ENCODE measurements around the gene MROH7. TPM values are rescaled to one million over a fixed set of nuclear protein-coding genes. Genes with fewer than 3 reads are reported as not detected.
A peak's percentile ranks its signal among the peaks of the same experiment; 100 is the strongest.

MROH7 gene
- total RNA-seq, 1 donor = 7.3 TPM

DNA sequence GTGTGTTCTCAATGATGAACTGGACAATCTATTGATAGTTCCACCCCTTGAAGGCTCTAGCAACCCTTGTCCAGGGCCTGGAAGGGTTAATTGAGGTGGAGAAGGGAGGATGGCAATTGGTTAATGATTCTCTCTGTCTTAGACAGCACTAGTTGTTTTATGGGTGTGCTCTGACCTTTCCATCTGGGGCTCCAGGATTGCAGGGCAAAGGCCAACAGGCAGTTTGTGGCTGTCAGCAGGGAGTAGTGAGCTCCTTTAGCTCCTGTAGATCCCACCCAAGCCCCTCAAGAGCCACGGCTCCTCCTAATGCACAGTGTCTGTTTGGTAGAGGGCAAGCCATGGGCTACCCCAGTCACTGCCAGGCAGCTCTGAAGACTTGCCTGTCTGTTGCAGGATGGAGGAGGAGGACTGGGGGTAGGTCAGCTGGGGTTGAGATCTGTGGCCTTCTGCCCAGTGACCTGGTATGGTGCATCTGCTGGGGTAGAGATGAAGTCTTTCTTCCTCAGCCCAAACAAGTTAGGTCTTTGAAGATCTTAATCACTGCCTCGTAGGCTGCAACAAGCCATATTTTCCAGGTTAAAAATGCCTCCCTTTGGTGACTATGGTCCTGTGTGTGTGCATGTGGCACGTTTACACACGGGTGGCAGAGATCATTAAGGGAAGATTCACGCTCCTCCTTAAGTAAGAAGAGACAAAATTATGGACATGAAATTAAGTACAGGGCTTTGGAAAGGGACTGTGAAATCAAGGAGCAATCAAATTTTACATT, 7.7 kb downstream of the MROH7 start:
- DNase-seq (ENCODE audit: low read depth in 2 of 3, low spot score in 2 of 3) = no peak

DNA sequence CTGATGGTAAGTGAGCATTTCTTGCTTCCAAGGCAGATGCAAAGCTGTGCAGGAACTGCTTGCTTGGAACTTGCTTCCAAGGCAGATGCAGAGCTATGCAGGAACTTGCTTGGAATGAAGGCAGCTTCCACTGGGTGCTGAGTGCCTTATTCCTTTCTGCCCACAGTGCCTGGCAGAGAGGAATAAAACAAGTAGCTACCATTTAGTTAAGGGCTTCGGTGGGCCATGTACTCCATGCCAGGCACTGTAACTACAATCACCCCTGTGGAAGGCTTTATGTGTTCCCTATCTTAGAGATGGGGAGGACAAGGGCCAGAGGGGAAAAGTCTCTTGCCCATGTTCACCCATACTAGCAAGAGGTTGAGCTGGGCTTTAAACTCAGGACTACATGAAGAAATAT, 8.3 kb downstream of the MROH7 start:
- no peak for DNase-seq (ENCODE audit: low read depth in 2 of 3, low spot score in 2 of 3)

DNA sequence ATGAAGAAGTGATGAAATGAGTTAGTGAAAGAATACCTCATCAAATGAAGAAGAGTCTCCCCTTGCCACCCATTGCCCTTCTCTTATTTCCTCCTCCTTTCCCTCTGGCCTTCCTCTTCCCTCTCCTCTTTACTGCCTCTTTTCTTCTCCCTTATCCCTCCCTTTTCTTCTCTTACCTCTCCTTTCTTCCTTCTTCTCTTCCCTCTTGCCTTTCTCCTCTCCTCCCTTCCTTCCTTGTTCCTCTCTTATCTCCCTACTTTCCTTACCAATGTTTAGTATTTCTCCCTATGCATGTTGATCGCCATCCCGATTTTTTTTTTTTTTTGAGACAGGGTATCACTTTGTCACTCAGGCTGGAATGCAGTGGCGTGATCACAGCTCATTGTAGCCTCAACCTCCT, 8.8 kb downstream of the MROH7 start:
- DNase-seq (ENCODE audit: low read depth in 2 of 3, low spot score in 2 of 3) = no peak

DNA sequence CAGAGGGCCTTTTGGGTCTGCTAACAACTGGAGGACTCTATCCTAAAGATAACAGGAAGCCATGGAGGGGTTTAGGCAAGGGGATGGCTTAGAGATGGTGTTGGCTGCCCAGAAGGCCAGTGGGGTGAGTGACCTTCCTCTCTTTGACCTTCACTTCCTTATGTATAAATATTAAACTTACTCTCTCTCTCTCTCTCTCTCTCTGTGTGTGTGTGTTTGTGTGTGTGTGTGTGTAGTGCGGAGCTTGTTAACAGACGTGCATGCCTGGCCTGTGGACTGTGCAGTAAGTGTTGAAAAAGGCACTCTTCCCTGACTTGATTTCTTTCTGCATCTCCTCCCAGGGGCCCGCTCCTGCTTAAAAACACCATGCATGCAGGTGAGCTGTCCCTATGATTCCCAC, 10.0 kb downstream of the MROH7 start:
- no peak for DNase-seq (ENCODE audit: low read depth in 2 of 3, low spot score in 2 of 3)

DNA sequence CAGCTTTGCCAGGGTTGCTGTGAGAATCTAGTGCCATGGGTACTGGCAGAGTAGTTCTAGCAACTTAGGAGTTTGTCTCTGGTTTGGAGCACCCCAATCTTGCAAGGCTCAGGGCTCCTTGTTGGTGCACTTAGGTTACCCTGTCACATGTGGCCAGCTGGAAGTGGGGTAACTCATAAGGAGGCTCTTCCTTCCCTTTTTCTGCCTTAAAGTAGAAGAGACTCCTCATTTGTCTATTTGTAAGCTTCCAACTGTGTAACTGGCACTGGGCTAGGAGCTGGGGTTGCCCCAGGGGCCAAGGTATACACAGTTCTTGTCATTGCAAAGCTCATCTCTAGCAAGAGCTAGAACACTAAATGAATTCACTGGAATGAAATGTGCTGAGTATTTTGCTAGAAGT, 10.6 kb downstream of the MROH7 start:
- peak in 1 of 3 donors; percentile 45 for DNase-seq (ENCODE audit: low read depth in 2 of 3, low spot score in 2 of 3)

DNA sequence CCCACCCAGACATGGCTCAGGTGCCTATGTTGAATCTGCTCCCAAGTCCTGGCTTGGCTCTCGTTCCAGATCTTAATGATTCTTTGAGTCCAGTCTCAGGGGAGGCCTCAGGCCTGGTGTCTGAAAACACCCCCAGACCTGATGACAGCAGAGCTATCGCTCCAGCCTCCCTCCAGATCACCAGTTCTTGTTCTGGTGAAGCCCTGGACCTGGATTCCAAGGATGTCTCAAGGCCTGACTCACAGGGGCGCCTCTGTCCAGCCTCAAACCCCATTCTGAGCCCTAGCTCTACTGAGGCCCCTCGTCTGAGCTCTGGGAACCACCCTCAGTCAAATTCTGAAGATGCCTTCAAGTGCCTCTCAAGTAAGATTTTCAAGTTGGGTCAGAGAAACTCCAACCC, 11.4 kb downstream of the MROH7 start:
- no peak for DNase-seq (ENCODE audit: low read depth in 2 of 3, low spot score in 2 of 3)

DNA sequence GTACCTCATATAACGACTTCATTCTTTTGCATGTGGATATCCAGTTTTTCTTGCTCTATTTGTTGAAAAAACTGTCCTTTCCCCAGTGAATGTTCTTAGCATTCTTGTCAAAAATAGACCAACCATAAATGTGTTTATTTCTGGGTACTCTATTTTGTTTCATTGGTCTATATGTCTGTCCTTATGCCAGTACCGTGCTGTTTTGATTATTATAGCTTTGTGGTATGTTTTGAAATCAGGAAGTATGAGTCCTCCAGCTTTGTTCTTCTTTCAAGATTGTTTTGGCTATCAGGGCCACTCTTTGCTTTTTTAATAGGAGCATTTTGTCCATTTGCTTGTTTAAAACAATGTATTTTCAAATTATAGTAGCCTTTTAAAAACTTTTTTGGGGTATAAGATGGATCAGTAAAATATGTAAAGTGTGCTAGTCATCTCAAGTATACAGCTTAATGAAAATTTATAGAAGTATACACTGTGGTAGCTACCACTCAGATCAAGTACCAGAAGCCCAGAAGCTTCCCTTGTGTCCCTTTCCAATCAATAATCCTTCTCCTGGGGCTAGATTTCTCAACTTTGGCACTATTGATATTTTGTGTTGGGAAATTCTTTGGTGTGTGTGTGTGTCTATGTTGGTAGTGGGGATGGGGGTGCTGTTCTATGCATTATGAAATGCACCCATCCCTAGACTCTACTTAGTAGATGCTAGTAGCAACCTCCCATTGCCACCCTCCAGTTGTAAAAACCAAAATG, 16.8 kb downstream of the MROH7 start:
- DNase-seq (ENCODE audit: low read depth in 2 of 3, low spot score in 2 of 3) = no peak

DNA sequence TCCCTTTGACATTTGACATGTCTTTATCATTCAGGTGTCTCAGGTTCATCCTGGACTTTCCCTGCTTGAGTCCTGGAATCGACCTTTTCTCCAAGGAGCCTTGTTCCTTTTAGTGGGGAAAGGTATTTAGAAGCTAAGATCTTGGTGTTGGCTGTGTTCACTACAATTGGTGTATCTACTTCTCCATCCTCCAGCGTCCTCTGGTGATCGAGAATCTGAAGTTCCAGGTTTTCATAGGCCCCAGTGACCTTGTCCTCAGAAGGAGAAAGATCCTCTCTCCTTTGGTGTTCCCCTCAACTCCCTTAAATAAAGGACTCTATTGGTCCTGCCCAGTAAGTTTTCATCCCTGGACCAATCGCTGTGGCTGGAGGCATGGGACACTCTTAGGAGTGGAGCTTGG, 22.1 kb downstream of the MROH7 start:
- DNase-seq (ENCODE audit: low read depth in 2 of 3, low spot score in 2 of 3) = no peak

DNA sequence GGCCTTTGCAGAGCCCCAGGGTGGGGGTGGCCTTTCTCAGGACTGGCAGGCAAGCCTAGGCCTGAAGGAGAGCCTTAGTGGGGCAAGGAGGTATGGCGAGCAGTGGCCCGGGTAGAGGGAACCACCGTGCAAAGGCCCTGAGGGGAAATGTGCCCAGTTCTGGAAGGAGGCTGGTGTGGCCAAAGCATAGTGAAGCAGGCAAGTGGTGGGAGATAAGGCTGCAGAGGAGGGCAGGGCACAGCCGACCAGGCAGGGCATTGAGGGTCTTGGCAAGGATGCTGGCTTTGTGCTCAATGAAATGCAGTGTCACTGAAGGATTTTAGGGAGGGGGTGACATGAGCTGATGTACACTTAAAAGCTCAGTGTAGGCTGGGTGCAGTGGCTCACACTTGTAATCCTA, 22.8 kb downstream of the MROH7 start:
- no peak for DNase-seq (ENCODE audit: low read depth in 2 of 3, low spot score in 2 of 3)

DNA sequence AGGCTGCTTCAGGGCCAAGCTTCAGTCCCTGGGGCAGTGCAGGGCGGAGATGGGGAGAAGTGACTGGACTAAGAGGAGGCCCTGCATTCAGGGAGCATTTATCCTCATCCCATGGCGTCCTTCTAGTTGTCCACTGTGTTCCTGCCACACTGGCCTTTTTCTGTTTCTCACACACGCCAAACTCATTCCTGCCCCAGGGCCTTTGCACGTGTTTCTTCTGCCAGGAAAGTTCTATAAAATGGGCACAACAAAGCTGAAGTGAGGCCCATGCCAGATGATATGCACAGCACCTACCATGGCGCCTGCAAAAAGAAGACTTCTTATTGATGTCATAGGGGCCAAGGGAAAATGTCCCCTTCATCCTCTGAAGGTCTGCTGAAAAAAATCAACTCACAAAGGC, 24.3 kb downstream of the MROH7 start:
- no peak for DNase-seq (ENCODE audit: low read depth in 2 of 3, low spot score in 2 of 3)

DNA sequence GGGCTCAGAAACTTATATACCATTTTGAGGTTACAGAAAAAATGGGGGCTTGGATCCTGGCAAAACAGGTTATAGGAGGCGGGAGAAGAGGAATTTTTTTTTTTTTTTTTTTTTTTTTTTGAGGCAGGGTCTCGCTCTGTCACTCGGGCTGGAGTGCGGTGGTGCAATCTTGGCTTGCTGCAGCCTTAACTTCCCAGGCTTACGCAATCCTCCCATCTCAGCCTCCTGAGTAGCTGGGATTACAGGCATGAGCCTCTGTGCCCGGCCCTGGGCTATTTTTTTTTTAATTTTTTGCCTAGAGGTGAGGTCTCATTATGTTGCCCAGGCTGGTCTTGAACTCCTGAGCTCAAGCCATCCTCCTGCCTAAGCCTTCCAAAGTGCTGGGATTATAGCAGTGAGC, 24.7 kb downstream of the MROH7 start:
- DNase-seq (ENCODE audit: low read depth in 2 of 3, low spot score in 2 of 3) = no peak

DNA sequence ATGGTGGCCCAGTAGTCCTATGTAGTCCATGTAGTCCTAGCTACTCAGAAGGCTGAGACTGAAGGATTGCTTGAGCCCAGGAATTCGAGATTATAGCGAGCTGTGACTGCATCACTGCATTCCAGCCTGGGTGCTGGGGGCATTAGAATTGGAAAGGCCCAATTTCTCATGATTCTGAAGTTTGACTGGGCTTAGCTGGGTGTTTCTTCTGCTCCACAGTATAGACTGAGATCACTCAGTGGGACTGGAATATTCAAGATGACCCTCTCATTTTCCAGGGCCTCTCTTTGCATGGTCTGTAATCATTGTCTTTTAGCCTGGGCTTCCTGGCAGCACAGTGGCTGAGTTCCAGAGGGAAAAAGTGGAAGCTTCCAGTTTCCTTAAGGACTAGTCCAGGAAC, 26.2 kb downstream of the MROH7 start:
- no peak for DNase-seq (ENCODE audit: low read depth in 2 of 3, low spot score in 2 of 3)

DNA sequence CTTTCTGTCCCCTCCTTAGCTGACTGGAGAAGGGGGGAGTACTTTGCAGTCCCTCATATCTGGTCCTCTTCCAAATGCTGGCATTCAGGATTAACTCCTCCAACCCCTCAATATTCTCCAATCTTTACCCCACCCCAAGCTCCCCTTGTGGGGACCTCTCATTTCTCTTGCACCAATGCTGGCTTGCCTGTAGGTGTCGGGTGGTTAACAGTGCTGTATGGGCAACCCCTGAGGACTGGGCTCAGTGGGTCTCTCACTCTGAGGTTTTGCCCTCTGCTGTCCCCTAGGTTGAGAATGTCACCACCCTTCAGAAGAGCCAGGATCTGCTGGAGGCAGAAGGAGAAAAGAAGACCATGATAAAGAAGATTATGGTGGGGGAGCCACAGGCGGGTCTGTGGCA, 27.0 kb downstream of the MROH7 start:
- DNase-seq (ENCODE audit: low read depth in 2 of 3, low spot score in 2 of 3) = no peak

DNA sequence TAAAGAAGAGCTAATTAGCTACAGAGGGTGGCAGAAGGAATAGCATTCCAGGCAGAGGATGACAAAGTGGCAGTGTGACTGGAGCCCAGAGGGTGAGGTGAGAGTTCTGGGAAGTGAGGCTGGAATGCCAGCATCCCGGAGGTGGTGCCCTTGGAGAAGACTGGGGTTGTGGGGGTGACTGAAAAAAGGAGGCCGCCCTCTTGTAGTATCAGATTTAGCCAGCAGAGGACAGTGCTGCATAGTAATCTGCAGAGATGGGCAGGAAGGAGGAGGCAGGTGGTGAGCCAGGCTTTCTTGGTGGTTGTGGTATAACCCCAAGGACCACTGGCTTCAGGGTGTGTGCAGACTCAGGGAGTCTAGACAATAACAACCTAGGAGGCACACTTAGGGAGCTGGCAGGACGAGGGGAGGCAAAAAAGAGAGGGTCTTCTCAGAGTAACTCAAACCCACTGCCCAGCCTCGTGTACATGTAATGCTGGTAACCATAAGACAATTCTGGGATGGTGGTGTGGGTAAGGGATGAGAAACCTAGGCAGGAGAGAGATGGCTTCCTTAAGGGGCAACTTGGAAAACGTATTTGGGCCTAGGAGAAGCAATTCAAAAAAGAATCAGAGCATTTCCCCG, 30.5 kb downstream of the MROH7 start:
- DNase-seq (ENCODE audit: low read depth in 2 of 3, low spot score in 2 of 3) = peak; percentile 15 to 28 (median 26)

DNA sequence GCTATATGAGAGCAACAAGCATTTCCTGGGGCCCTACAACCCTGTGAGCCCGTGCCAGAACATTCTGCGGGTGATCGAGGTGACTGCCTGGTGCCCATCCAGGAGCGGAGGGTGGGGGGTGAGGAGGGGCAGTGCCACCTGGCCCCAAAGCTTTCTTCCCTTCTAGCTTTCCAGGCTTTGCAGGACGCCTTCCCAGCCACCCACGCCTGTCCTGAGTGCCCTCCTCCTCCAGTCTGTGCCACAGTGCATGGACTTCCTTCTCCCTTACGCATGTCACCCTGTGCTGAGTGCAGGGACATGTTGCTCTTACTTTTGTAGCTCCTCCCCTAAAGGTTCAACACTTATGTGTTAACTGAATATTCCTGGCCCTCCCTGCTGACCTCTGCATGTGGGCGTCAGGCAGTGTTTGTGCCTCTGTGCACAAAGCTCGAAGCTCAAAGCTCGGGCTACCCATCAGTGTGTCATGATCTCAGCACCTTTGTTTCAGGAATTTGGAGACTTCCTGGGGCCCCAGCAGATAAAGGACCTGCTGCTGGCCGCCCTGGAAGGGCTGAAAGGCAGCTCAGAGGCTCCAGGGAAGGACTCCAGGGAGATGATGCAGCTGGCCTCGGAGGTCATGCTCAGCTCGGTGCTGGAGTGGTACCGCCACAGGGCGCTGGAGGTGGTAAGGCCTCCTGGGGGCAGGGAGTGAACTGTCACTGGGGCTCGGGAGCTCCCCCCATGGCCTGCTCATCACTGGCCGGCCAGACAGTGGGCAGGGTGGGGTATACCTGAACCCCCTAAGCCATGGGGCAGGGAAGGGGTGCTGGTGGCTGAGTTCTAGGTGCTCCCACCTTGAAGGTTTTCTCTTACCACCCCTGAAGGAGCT, 37.4 kb downstream of the MROH7 start:
- DNase-seq (ENCODE audit: low read depth in 2 of 3, low spot score in 2 of 3) = no peak

DNA sequence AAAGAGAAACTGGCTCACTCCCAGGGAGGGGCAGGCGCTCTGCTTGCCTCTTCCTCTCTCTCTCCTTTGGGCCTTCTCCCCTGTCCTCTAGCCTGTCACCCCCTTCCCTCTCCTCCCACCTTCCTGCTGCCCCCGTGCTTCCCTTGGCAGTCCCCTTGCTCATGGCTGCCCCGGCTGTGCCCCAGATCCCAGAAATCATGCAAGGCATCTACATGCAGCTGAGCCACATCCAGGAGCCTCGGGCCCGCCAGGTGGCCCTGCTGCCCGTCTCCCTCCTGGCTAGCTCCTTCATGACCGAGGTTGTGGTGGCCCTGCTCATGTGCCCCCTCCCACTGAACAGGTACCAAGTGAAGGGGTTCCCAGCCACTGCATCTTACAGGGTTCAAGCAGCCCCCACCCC, 38.1 kb downstream of the MROH7 start:
- DNase-seq (ENCODE audit: low read depth in 2 of 3, low spot score in 2 of 3) = no peak

DNA sequence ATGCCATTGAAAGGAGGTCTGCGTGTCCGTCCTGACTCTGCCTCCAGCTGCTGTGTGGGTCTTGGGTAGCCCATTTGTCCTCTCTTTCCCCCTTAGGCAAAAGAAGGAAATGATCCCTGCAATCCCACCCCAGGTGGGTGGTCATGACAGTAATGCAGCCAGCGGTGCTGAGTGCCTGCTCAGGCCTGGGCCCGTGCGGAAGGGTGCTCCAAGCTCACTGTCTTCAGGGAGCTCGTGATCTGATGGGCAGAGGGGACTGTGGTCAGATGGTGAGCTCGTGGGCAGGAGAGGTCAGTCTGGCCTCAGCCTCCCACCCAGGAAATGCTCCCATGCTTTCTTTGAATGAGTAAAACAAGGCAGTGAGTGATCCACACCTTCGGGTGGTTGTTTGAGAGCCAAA, 38.8 kb downstream of the MROH7 start:
- DNase-seq (ENCODE audit: low read depth in 2 of 3, low spot score in 2 of 3) = no peak

DNA sequence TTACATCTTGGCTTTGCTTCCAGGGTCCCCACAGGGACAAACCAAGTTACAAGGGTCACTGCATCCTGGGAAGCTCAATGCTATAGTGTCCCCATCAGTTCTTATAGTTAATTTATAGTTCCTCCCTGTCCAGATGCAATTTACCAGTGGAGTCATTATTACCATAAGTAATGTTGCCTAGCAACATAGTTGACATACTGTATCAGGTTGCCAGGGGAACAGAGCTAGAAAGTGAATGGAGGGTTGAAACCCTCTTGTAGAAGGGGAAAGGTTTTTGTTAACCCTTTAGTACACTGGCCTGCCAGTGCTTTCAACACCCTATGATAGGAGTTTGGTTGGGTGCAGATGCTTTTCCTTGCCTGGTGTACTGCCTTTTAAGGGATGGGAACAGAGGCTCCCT, 39.8 kb downstream of the MROH7 start:
- peak in 2 of 3 donors; percentile 37 to 82 for DNase-seq (ENCODE audit: low read depth in 2 of 3, low spot score in 2 of 3)

DNA sequence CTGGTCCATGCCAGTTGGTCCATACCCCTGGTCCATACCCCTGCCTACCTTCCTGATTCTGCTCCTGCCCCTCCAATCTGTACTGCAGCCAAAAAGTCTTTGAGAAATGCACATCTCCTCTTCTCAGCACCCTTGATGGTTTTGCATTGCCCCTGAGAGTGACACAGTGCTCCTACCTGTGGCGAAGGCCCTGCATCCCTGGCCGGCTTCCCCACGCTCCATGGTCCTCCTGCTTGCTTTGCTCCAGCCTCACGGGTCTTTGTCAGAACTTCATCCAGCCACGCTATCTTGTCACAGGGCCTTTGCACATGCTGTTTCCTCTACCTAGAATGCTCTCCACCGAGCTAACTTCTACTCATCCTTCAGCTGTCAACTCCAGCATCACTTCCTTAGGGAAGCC, 41.9 kb downstream of the MROH7 start:
- no peak for DNase-seq (ENCODE audit: low read depth in 2 of 3, low spot score in 2 of 3)

DNA sequence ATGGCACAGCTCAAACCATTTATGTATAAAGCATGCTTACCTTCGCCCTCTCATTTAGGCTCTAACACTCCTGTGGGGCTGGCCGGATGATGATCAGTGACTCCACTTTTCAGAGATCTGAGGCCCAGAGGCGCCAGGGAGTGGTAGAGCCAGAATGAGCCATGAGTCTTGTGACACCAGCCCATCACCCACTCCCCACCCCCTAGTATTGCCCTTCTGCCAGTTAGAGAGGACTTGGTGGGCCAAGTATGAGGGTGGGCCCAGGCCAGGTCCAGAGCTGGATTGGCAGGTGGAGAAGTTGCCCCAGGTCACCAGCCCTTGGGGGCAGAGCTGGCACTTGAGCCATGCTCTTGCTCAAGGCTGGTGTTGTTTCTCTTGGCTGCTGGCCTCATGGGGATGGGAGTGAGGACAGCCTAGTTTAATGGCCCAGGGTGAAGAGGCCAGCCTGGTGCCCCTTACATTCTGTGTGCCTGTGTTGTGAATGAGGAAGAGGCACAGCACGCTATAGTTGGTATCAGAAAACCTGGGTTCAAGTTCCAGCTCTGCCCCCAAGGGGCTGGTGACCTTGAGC, 43.8 kb downstream of the MROH7 start:
- no peak for DNase-seq (ENCODE audit: low read depth in 2 of 3, low spot score in 2 of 3)

DNA sequence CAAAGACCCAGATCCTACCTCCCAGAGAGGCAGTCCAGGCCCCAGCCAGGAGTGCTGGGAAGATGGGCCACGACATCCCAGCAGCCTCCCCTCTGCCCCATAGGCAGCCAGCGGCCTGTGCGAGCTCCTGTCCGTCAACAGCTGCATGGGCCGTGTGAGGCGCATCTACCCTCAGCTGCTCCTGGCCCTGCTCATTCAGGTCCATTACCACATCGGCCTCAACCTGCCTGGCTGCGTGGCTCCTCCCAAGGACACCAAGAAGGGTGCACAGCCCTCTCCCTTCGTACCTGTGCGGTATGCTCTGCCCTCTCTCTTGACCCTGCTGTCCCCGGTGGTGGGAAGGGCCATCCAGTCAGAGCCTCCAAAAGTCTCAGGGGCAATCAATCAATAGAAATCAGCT, 44.6 kb downstream of the MROH7 start:
- DNase-seq (ENCODE audit: low read depth in 2 of 3, low spot score in 2 of 3) = no peak
